GM06990 (cell line): ENCODE data around the gene FBLN5.

ENCODE experiments used
- DNase-seq: peaks from one replicate; pipeline ENCODE4 v3.0.0-alpha.2; 2011; ENCODE audit not compliant: insufficient read length; ENCODE audit errors: extremely low read depth
- H3K27me3 ChIP-seq: replicated peaks from 2 replicates; pipeline ENCODE4 v1.6.0; 2011; ENCODE audit warnings: low read length; ENCODE audit not compliant: control insufficient read depth, insufficient read depth
- H3K36me3 ChIP-seq: 2 replicates; pipeline ENCODE4 v1.5.1; 2011; ENCODE audit warnings: low read length; ENCODE audit not compliant: control insufficient read depth, insufficient read depth
- H3K4me3 ChIP-seq: replicated peaks from 2 replicates; pipeline ENCODE4 v1.5.1; 2011; ENCODE audit warnings: low read depth, mild to moderate bottlenecking, control low read depth, low read length
- TF ChIP-seq, protein P1 (sequence below): IDR thresholded peaks from 2 replicates; pipeline ENCODE4 v1.5.1; 2011; ENCODE audit warnings: low read length, control low read depth, mild to moderate bottlenecking, inconsistent platforms; ENCODE audit not compliant: insufficient read depth, poor library complexity, severe bottlenecking

The FBLN5 gene

DNA sequence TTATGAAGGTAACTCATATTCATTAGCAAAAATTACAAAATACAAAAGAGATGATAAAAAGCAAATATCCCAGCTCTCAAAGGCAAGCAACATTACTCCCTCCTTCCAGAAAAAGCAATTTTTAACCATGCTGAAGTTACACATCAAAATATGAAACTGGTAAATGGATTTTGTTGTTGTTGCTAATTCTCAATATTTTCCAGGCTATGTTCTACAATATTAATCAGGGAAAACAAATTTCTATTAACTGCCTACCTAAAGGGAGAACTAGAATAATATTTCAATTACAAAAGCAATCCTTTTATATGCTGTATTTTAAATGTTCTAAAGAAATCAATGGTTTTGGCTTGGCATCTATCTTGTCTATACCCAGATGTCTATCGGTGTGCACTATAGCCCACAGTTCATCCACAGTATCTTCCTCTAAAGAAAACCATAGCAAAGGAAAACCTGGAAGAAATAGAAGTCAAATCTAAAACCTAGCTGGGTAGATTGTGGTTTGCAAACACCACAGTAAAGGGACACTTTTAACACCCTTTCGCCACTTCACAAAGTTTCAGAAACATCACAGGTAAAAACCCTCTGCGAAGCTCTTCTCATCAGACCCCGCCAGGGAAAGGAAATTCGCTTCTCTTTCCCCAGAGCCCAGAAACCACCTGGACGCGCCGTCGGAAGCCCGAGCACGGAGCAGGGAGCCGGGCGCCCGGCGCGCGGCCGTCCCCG is 112.1 kb downstream of the FBLN5 start:
- H3K4me3 ChIP-seq = peak overlapping the region; percentile 66
- TF ChIP-seq, protein P1, sequence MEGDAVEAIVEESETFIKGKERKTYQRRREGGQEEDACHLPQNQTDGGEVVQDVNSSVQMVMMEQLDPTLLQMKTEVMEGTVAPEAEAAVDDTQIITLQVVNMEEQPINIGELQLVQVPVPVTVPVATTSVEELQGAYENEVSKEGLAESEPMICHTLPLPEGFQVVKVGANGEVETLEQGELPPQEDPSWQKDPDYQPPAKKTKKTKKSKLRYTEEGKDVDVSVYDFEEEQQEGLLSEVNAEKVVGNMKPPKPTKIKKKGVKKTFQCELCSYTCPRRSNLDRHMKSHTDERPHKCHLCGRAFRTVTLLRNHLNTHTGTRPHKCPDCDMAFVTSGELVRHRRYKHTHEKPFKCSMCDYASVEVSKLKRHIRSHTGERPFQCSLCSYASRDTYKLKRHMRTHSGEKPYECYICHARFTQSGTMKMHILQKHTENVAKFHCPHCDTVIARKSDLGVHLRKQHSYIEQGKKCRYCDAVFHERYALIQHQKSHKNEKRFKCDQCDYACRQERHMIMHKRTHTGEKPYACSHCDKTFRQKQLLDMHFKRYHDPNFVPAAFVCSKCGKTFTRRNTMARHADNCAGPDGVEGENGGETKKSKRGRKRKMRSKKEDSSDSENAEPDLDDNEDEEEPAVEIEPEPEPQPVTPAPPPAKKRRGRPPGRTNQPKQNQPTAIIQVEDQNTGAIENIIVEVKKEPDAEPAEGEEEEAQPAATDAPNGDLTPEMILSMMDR = no peak
- no peak for DNase-seq
- H3K27me3 ChIP-seq = no peaks in the 10 kb centered on the region; the same call in 1 of the 2 replicates
- no peaks in the 10 kb centered on the region for H3K36me3 ChIP-seq

DNA sequence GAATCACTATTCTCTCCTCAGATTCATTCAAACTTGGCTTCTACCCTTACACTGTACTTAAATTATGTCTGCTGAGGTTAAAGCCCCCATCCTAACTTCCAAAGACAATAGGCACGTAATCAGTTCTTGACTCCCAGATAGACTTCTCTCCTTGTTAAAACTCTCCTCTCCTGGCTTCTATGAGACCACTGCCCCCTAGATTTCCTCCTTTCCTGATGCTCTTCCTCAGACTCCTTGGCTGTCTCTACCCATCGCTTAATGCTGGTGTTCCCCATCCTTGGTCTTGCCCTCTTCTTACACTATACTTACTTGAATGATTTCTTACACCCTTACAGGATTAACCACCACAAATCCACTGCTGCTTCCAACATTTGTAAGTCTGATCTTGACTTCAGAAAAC is 112.9 kb downstream of the FBLN5 start:
- no peak for DNase-seq
- H3K4me3 ChIP-seq = no peak overlapping the region
- H3K36me3 ChIP-seq = no peaks in the 10 kb centered on the region
- TF ChIP-seq, protein P1 = no peak
- no peaks in the 10 kb centered on the region; the same call in 1 of the 2 replicates for H3K27me3 ChIP-seq

DNA sequence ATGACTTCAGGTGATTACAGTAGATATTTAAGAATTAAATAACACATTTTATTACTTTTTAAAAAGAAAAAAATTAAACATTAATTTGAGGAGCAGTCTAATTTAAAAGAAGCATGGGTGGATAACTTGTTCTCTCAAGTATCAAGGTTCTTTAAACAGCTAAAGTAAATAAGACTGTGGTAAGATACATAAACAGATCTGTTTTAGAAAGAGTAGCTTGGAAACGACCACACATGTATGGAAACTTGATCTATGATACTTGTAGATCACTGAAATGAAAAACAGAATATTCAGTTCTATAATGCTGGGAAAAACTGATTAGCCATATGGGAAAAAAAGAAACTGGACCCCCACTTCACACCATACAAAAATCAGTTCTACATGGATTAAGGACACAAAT is 116.2 kb downstream of the FBLN5 start:
- H3K27me3 ChIP-seq = no peaks in the 10 kb centered on the region; the same call in 1 of the 2 replicates
- TF ChIP-seq, protein P1 = no peak
- no peaks in the 10 kb centered on the region for H3K36me3 ChIP-seq
- no peak for DNase-seq
- no peak overlapping the region for H3K4me3 ChIP-seq

DNA sequence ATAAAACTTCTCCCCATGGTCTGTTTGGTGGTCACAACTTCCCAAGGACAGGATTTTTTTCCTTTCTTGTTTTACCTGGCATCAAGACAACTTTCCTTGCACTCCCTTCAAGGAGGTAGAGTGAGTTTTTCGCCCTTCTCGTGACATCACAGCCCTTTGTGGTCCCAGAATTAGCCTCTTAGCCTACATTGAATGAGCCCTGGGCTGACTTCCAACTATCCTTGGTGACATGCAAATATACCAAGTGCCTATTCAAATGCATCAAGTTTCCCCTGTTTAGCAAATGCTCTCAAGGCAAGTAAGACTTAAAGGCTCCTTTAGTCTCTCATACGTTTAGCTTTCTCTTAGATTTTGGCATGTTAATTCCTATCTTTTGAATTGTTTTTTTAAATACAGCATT is 116.7 kb downstream of the FBLN5 start:
- TF ChIP-seq, protein P1 = no peak
- H3K27me3 ChIP-seq = no peaks in the 10 kb centered on the region
- DNase-seq = no peak
- H3K36me3 ChIP-seq = no peaks in the 10 kb centered on the region
- no peak overlapping the region for H3K4me3 ChIP-seq

GRCh38 chr14:91829511-91829910 is 118.0 kb downstream of the FBLN5 start:
- Histone ChIP-seq H3K27me3 (no peaks in the 10 kb centered on the region), H3K4me3 (no peak overlapping the region), H3K36me3 (no peaks in the 10 kb centered on the region)
- TF ChIP-seq, protein P1 = no peak
- DNase-seq = no peak
